ENCODE measurements around the gene MPPED1.

DNA sequence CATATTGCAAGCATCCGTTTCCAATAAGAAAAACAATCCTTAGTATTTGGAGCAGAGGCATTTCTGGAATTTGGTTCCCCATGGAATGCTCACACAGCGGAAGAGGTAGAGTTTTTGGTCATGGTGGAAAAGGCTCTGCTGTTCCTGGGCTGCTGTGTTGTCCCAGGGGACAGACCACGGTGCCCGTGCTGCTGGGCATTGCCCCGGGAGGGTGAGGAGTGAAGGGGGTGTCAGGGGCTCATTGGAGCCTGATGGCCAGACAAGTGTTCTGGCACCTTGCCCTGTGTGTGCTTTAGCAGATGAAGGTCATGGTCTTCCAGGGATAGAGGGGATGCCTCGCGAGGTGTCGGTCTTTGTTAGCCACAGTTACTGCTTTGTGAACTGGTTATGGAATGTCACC, 61.2 kb downstream of the MPPED1 start:
- TF ChIP-seq, protein P1, sequence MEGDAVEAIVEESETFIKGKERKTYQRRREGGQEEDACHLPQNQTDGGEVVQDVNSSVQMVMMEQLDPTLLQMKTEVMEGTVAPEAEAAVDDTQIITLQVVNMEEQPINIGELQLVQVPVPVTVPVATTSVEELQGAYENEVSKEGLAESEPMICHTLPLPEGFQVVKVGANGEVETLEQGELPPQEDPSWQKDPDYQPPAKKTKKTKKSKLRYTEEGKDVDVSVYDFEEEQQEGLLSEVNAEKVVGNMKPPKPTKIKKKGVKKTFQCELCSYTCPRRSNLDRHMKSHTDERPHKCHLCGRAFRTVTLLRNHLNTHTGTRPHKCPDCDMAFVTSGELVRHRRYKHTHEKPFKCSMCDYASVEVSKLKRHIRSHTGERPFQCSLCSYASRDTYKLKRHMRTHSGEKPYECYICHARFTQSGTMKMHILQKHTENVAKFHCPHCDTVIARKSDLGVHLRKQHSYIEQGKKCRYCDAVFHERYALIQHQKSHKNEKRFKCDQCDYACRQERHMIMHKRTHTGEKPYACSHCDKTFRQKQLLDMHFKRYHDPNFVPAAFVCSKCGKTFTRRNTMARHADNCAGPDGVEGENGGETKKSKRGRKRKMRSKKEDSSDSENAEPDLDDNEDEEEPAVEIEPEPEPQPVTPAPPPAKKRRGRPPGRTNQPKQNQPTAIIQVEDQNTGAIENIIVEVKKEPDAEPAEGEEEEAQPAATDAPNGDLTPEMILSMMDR (IDR thresholded peaks at IDR 0.05; ENCODE audit: extremely low read depth in 1 of 2, insufficient read depth in 1 of 2, low read depth in 1 of 2, low read length in 2 of 2), result no peak
- no peak for TF ChIP-seq GATA2 (IDR thresholded peaks at IDR 0.05; ENCODE audit: insufficient read depth, insufficient read length, low read depth, low read length)
- TF ChIP-seq POLR2A (IDR thresholded peaks at IDR 0.05; ENCODE audit: low read depth, low read length), result no peak
- TF ChIP-seq MYC (IDR thresholded peaks at IDR 0.05; ENCODE audit: low read depth, low read length), result no peak
- TF ChIP-seq FOS (IDR thresholded peaks at IDR 0.05; ENCODE audit: borderline replicate concordance, insufficient read depth, low read length), result no peak
- no peak for TF ChIP-seq POLR2AphosphoS5 (IDR thresholded peaks at IDR 0.05; ENCODE audit: insufficient read depth, low read depth, low read length)
